ENCODE results near the gene VEPH1.

Gene VEPH1

GRCh38 chr3:157225001-157225400 is 278.2 kb downstream of the VEPH1 start:
- no peak for DNase-seq (ENCODE audit: low read depth in 3 of 3, low spot score in 1 of 3)

- no peak for DNase-seq (ENCODE audit: low read depth in 3 of 3, low spot score in 1 of 3)
Measured at GRCh38 chr3:157220883-157221282, 282.3 kb downstream of the VEPH1 start.

- DNase-seq (ENCODE audit: low read depth in 3 of 3, low spot score in 1 of 3): no peak
Measured at GRCh38 chr3:157220211-157220610, 283.0 kb downstream of the VEPH1 start.

GRCh38 chr3:157219215-157219614 is 284.0 kb downstream of the VEPH1 start:
- DNase-seq (ENCODE audit: low read depth in 3 of 3, low spot score in 1 of 3): no peak

Data from stimulated activated CD4-positive, alpha-beta T cell treated with anti-CD3 and anti-CD28 coated beads, TNF-alpha, amount 100 ng/mL, for 1 hour (primary cell).